PC-3 (cell line): ENCODE results near the gene PEX14. TPM values are rescaled to one million over a fixed set of nuclear protein-coding genes. Genes with fewer than 3 reads are reported as not detected.

ENCODE experiments used
- ATAC-seq: fragments of 200-7000 bp; cut with Tn5 transposase; 2 replicates; pipeline ENCODE4 v1.9.1; 2020; ENCODE audit warnings: mild to moderate bottlenecking, moderate library complexity
- BruUV-seq: library from RNA; stranded (reverse); fragments of 400-500 nt; replicated peaks from 2 replicates; lab custom pipeline; 2021; lab: Mats Ljungman, UMichigan
- CTCF ChIA-PET: fragments of 300-600 bp; sonication (Branson Sonifier 250); formaldehyde crosslinking; loops from one replicate; lab custom pipeline; 2022; ENCODE audit warnings: antibody characterized with exemption; lab: Charles Lee
- POLR2A ChIA-PET: fragments of 300-600 bp; sonication (Branson Sonifier 250); formaldehyde crosslinking; loops from one replicate; lab custom pipeline; 2022; ENCODE audit warnings: antibody characterized with exemption; ENCODE audit not compliant: unreplicated experiment; lab: Charles Lee
- DNase-seq: peaks from one replicate; pipeline ENCODE4 v3.0.0-alpha.2; 2015
- H2AFZ ChIP-seq: fragments of 300-600 bp; sonication (generic); 2 replicates; pipeline ENCODE4 v1.6.0; 2016; ENCODE audit warnings: antibody characterized with exemption, low read length
- H3F3A ChIP-seq: fragments of 300-600 bp; sonication (generic); one replicate; pipeline ENCODE4 v1.6.0; 2017; ENCODE audit warnings: antibody characterized with exemption, low read length, control low read depth, mild to moderate bottlenecking; ENCODE audit not compliant: unreplicated experiment
- H3K27ac ChIP-seq: fragments of 300-600 bp; sonication (generic); 2 replicates; pipeline ENCODE4 v1.5.1; 2016; ENCODE audit warnings: mild to moderate bottlenecking, low read length
- H3K27me3 ChIP-seq: fragments of 300-600 bp; sonication (generic); 2 replicates; pipeline ENCODE4 v1.6.1; 2016; ENCODE audit warnings: low read length, mixed read lengths
- H3K36me3 ChIP-seq: fragments of 300-600 bp; sonication (generic); 2 replicates; pipeline ENCODE4 v1.6.1; 2016; ENCODE audit warnings: low read depth, mixed run types, low read length, mixed read lengths
- H3K4me1 ChIP-seq: fragments of 300-600 bp; sonication (generic); 2 replicates; pipeline ENCODE4 v1.5.1; 2016; ENCODE audit warnings: low read length; ENCODE audit not compliant: insufficient read depth
- H3K4me2 ChIP-seq: fragments of 300-600 bp; sonication (generic); 2 replicates; pipeline ENCODE4 v1.6.0; 2016; ENCODE audit warnings: low read length
- H3K4me3 ChIP-seq: fragments of 300-600 bp; sonication (generic); 2 replicates; pipeline ENCODE4 v1.5.1; 2016; ENCODE audit warnings: mild to moderate bottlenecking, low read length, mixed read lengths
- H3K79me2 ChIP-seq: fragments of 300-600 bp; sonication (generic); 2 replicates; pipeline ENCODE4 v1.6.1; 2017; ENCODE audit warnings: low read length, mixed read lengths
- H3K9ac ChIP-seq: fragments of 300-600 bp; sonication (generic); 2 replicates; pipeline ENCODE4 v1.6.0; 2016; ENCODE audit warnings: mild to moderate bottlenecking, low read length
- H3K9me2 ChIP-seq: fragments of 300-600 bp; sonication (generic); replicated peaks from 2 replicates; pipeline ENCODE4 v1.6.1; 2016; ENCODE audit warnings: mixed run types, low read length, mixed read lengths
- H3K9me3 ChIP-seq: fragments of 300-600 bp; sonication (generic); 2 replicates; pipeline ENCODE4 v1.6.1; 2016; ENCODE audit warnings: low read length, mixed read lengths
- H4K20me1 ChIP-seq: fragments of 300-600 bp; sonication (generic); 2 replicates; pipeline ENCODE4 v1.6.1; 2016; ENCODE audit warnings: low read length, mixed read lengths
- CTCF ChIP-seq: fragments of 300-600 bp; sonication (generic); conservative IDR thresholded peaks from 2 replicates; pipeline ENCODE4 v1.5.1; 2017; ENCODE audit warnings: antibody characterized with exemption, low read depth, mild to moderate bottlenecking, low read length
- EZH2 ChIP-seq: fragments of 300-600 bp; sonication (generic); IDR thresholded peaks from one replicate; pipeline ENCODE4 v1.6.1; 2017; ENCODE audit warnings: antibody characterized with exemption, mild to moderate bottlenecking, low read length; ENCODE audit not compliant: unreplicated experiment
- EZH2phosphoT487 ChIP-seq: fragments of 300-600 bp; sonication (generic); IDR thresholded peaks from 2 replicates; pipeline ENCODE4 v1.6.1; 2018; ENCODE audit warnings: mild to moderate bottlenecking, antibody characterized with exemption, low read length, borderline replicate concordance
- intact Hi-C: fragments of 100-400 bp; cut with micrococcal nuclease; formaldehyde crosslinking; loops from 2 replicates; pipeline ENCODE4 v1.9.0; 2023
- total RNA-seq: library from RNA; depleted of rRNA; stranded (reverse); fragments of >200 nt; gene quantifications from 2 replicates; pipeline ENCODE4 v1.2.3, GENCODE V29; 2014

Gene PEX14
- total RNA-seq, 1 experiment from 2014 or later: 24.9 TPM

- Histone ChIP-seq H3K9me3 (no peaks in the 10 kb centered on the region), H3K79me2 (no peaks in the 10 kb centered on the region), H3K4me2 (no peak overlapping the region), H3F3A (no peaks in the 10 kb centered on the region), H3K4me3 (no peak overlapping the region), H3K4me1 (no peaks in the 10 kb centered on the region), H4K20me1 (no peaks in the 10 kb centered on the region), H2AFZ (no peak overlapping the region), H3K27ac (no peak overlapping the region), H3K27me3 (no peaks in the 10 kb centered on the region), H3K9me2 (no peaks in the 10 kb centered on the region), H3K9ac (no peak overlapping the region), H3K36me3 (no peaks in the 10 kb centered on the region)
- no TSS peak for BruUV-seq
- ChIA-PET POLR2A (no interaction called here), CTCF (no interaction called here)
- DNase-seq (no peak), ATAC-seq (no peak)
- intact Hi-C loops: no loop called here
- TF ChIP-seq EZH2 (no peak), EZH2phosphoT487 (no peak), CTCF (no peak)
Measured at GRCh38 chr1:10665930-10666850, 191.4 kb downstream of the PEX14 start.

- ATAC-seq: no peak
- TF ChIP-seq EZH2phosphoT487: no peak
- TF ChIP-seq CTCF: no peak
- TF ChIP-seq EZH2: no peak
- no peak overlapping the region for H3K4me2 ChIP-seq
- no peaks in the 10 kb centered on the region for H3K9me2 ChIP-seq
- no peaks in the 10 kb centered on the region for H3K9me3 ChIP-seq
- H2AFZ ChIP-seq: no peak overlapping the region
- CTCF ChIA-PET: no interaction called here
- H3F3A ChIP-seq: no peaks in the 10 kb centered on the region
- H3K27me3 ChIP-seq: no peaks in the 10 kb centered on the region
- no peak overlapping the region for H3K27ac ChIP-seq
- no peaks in the 10 kb centered on the region for H3K36me3 ChIP-seq
- no peaks in the 10 kb centered on the region for H3K4me1 ChIP-seq
- H3K9ac ChIP-seq: no peak overlapping the region
- no peak for DNase-seq
- H3K79me2 ChIP-seq: no peaks in the 10 kb centered on the region
- H3K4me3 ChIP-seq: no peak overlapping the region
- POLR2A ChIA-PET: no interaction called here
- BruUV-seq: no TSS peak
- intact Hi-C loops: no loop called here
- no peaks in the 10 kb centered on the region for H4K20me1 ChIP-seq
Measured at GRCh38 chr1:10667861-10668761, 193.4 kb downstream of the PEX14 start.
